A549 (cell line): ENCODE data around the gene STRN4. TPM values are rescaled to one million over a fixed set of nuclear protein-coding genes. Genes with fewer than 3 reads are reported as not detected.

Source experiments
- ATAC-seq, 2 experiments: fragments of 200-7000 bp in 1 of 2; fragments of >200 bp in 1 of 2; cut with Nextera tagmentation in 1 of 2; cut with Tn5 transposase in 1 of 2; 3 replicates each; pipeline versions ENCODE4 v1.8.0 to v1.9.1; 2018 to 2020; ENCODE audit warnings: mild to moderate bottlenecking in 1 of 2, moderate library complexity in 1 of 2
- CTCF ChIA-PET: fragments of 300-600 bp; sonication (Branson Sonifier 250); formaldehyde crosslinking; extraction: SDS; loops from one replicate; lab custom pipeline; 2021; ENCODE audit warnings: antibody characterized with exemption, inconsistent platforms; lab: Yijun Ruan, JAX
- POLR2A ChIA-PET: fragments of 350-600 bp; formaldehyde crosslinking; extraction: SDS; loops from one replicate; lab custom pipeline; 2021; ENCODE audit warnings: antibody characterized with exemption, inconsistent platforms; lab: Yijun Ruan, JAX
- DNase-seq, 2 experiments: peaks; one replicate each; pipeline versions ENCODE4 v3.0.0 to v3.0.0-alpha.2; 2011 to 2016; ENCODE audit warnings: low read depth in 1 of 2, low spot score in 1 of 2
- FAIRE-seq: peaks from 2 replicates; lab custom pipeline; 2011; peaks lifted over from hg19 to GRCh38; lab: Jason Lieb, UNC
- H3K27ac ChIP-seq, 2 experiments: fragments of >200 bp; sonication (Bioruptor Twin); formaldehyde crosslinking; 3 replicates each; pipeline ENCODE4 v1.5.1; 2016 to 2017
- H3K4me1 ChIP-seq: fragments of >200 bp; sonication (Bioruptor Twin); formaldehyde crosslinking; 3 replicates; pipeline ENCODE4 v1.6.1; 2016
- H3K4me2 ChIP-seq: fragments of >200 bp; sonication (Bioruptor Twin); formaldehyde crosslinking; 3 replicates; pipeline ENCODE4 v1.6.1; 2016
- H3K4me3 ChIP-seq: fragments of >200 bp; sonication (Bioruptor Twin); formaldehyde crosslinking; 3 replicates; pipeline ENCODE4 v1.5.1; 2016
- H3K9me3 ChIP-seq: fragments of >200 bp; sonication (Bioruptor Twin); formaldehyde crosslinking; 3 replicates; pipeline ENCODE4 v1.6.1; 2016
- CBX8 ChIP-seq: fragments of 200-600 bp; sonication (generic); IDR thresholded peaks from 2 replicates; pipeline ENCODE4 v1.6.1; 2016
- CEBPB ChIP-seq, 2 experiments: fragments of >200 bp in 1 of 2; sonication (Bioruptor Twin) in 1 of 2; formaldehyde crosslinking in 1 of 2; IDR thresholded peaks; 2 replicates each; pipeline ENCODE4 v1.6.1; 2012 to 2016
- CHD2 ChIP-seq: fragments of 150-350 bp; IDR thresholded peaks from 2 replicates; pipeline ENCODE4 v1.6.1; 2014; ENCODE audit warnings: low read length; ENCODE audit not compliant: partially characterized antibody
- ESRRA ChIP-seq: fragments of 150-350 bp; IDR thresholded peaks from 2 replicates; pipeline ENCODE4 v1.6.1; 2014; ENCODE audit warnings: mild to moderate bottlenecking, low read length, borderline replicate concordance
- FOSB ChIP-seq: fragments of 250-450 bp; sonication (Bioruptor Pico); IDR thresholded peaks from 2 replicates; pipeline ENCODE4 v1.5.0; 2020; ENCODE audit warnings: mild to moderate bottlenecking, moderate library complexity
- FOSL2 ChIP-seq, 2 experiments: fragments of 450-650 bp in 1 of 2; fragments of >200 bp in 1 of 2; sonication (Bioruptor Twin) in 1 of 2; formaldehyde crosslinking; IDR thresholded peaks; 2 replicates each; pipeline versions ENCODE4 v1.5.0 to v1.6.1; 2016 to 2020; ENCODE audit warnings: mild to moderate bottlenecking in 1 of 2, moderate library complexity in 1 of 2
- FOXS1 ChIP-seq: fragments of 250-450 bp; sonication (Bioruptor Pico); IDR thresholded peaks from 2 replicates; pipeline ENCODE4 v1.5.0; 2020; ENCODE audit warnings: mild to moderate bottlenecking, moderate library complexity
- HEYL ChIP-seq: fragments of 250-450 bp; sonication (Bioruptor Pico); IDR thresholded peaks from 2 replicates; pipeline ENCODE4 v1.8.0; 2021; ENCODE audit warnings: mild to moderate bottlenecking, moderate library complexity
- HOXA7 ChIP-seq: fragments of 250-450 bp; sonication (Bioruptor Pico); IDR thresholded peaks from 2 replicates; pipeline ENCODE4 v1.5.0; 2020; ENCODE audit warnings: mild to moderate bottlenecking, moderate library complexity
- HOXB13 ChIP-seq: fragments of 250-450 bp; sonication (Bioruptor Pico); IDR thresholded peaks from 2 replicates; pipeline ENCODE4 v1.5.0; 2020; ENCODE audit warnings: low read depth, mild to moderate bottlenecking, moderate library complexity
- JUN ChIP-seq, 2 experiments: fragments of >200 bp; sonication (Bioruptor Twin); formaldehyde crosslinking; IDR thresholded peaks; 2 replicates in 1 of 2; 3 replicates in 1 of 2; pipeline ENCODE4 v1.6.1; 2016 to 2017
- KDM5A ChIP-seq: fragments of 200-600 bp; sonication (generic); IDR thresholded peaks from 2 replicates; pipeline ENCODE4 v1.6.1; 2016; ENCODE audit warnings: antibody characterized with exemption, mild to moderate bottlenecking
- MAFK ChIP-seq: fragments of 450-650 bp; IDR thresholded peaks from 2 replicates; pipeline ENCODE4 v1.6.1; 2014; ENCODE audit not compliant: partially characterized antibody
- MAZ ChIP-seq: fragments of 150-350 bp; IDR thresholded peaks from 2 replicates; pipeline ENCODE4 v1.6.1; 2014; ENCODE audit warnings: antibody characterized with exemption, low read depth, low read length, borderline replicate concordance
- NFE2L2 ChIP-seq: fragments of 150-350 bp; conservative IDR thresholded peaks from 2 replicates; pipeline ENCODE4 v1.6.1; 2014; ENCODE audit warnings: low read length
- RAD21 ChIP-seq, 2 experiments: fragments of >200 bp in 1 of 2; sonication (Bioruptor Twin) in 1 of 2; formaldehyde crosslinking in 1 of 2; IDR thresholded peaks in 1 of 2; conservative IDR thresholded peaks in 1 of 2; 2 replicates in 1 of 2; 3 replicates in 1 of 2; pipeline ENCODE4 v1.6.1; 2012 to 2018; ENCODE audit warnings: inconsistent platforms in 1 of 2
- RFX5 ChIP-seq: fragments of 450-650 bp; IDR thresholded peaks from 2 replicates; pipeline ENCODE4 v1.7.1; 2014; ENCODE audit warnings: antibody characterized with exemption, mild to moderate bottlenecking, moderate library complexity
- RNF2 ChIP-seq: fragments of 200-600 bp; sonication (generic); IDR thresholded peaks from 2 replicates; pipeline ENCODE4 v1.6.1; 2016; ENCODE audit warnings: low read depth, mild to moderate bottlenecking, antibody characterized with exemption, moderate library complexity, borderline replicate concordance
- SREBF2 ChIP-seq: fragments of 450-650 bp; IDR thresholded peaks from 2 replicates; pipeline ENCODE4 v1.6.1; 2014; ENCODE audit warnings: mild to moderate bottlenecking, moderate library complexity
- TP53 ChIP-seq: fragments of 250-450 bp; sonication (Bioruptor Pico); IDR thresholded peaks from 2 replicates; pipeline ENCODE4 v1.5.0; 2021; ENCODE audit warnings: mild to moderate bottlenecking, moderate library complexity
- USF2 ChIP-seq: fragments of 450-650 bp; IDR thresholded peaks from 2 replicates; pipeline ENCODE4 v1.6.1; 2014; ENCODE audit warnings: antibody characterized with exemption
- ZSCAN20 ChIP-seq: fragments of 250-450 bp; sonication (Bioruptor Pico); IDR thresholded peaks from 2 replicates; pipeline ENCODE4 v1.8.0; 2022; ENCODE audit warnings: mild to moderate bottlenecking, moderate library complexity
- WGBS: methylation state at CpG from one replicate; pipeline ENCODE4 v1.1.6; 2017; ENCODE audit errors: missing lambda C conversion rate; 5-methylcytosine and 5-hydroxymethylcytosine counted together
- polyA plus RNA-seq, 4 experiments: library from polyadenylated mRNA; depleted of rRNA in 3 of 4; stranded (reverse); fragments of >200 nt; fragmentation: RNase III in 1 of 4; extraction: RNeasy Plus Mini Kit Qiagen cat#74134 plus additional on column Dnase treatment in 1 of 4; gene quantifications; 2 replicates in 3 of 4; 3 replicates in 1 of 4; pipeline ENCODE4 v1.2.3, GENCODE V29; 2011 to 2017
- TF ChIP-seq, protein P1 (sequence below): IDR thresholded peaks from 2 replicates; pipeline ENCODE4 v1.6.1; 2012; ENCODE audit warnings: low read depth, borderline replicate concordance

Gene STRN4
- polyA plus RNA-seq, 2 of the 4 experiments (the other 2 are of a cell fraction) = 62.8 to 70.0 TPM

DNA sequence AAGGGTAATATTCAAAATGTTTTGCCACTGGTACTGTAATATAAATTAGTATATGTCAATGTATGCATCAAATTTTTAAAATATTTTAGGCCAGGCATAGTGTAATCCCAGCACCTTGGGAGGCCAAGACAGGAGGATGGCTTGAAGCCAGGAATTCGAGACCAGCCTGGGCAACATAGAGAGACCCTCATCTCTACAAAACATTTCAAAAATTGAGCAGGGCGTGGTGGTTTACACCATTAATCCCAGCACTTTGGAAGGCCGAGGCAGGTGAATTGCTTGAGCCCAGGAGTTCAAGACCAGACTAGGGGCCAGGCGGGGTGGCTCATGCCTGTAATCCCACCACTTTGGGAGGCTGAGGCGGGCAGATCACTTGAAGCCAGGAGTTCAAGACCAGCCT, 14.1 kb upstream of the STRN4 start:
- H3K4me3 ChIP-seq = no peak overlapping the region
- ATAC-seq (no peak), DNase-seq (no peak), FAIRE-seq (no peak)
- no peaks in the 10 kb centered on the region for H3K9me3 ChIP-seq
- peaks cover 31% of the 10 kb centered on the region for H3K4me1 ChIP-seq
- TF ChIP-seq, protein P1, sequence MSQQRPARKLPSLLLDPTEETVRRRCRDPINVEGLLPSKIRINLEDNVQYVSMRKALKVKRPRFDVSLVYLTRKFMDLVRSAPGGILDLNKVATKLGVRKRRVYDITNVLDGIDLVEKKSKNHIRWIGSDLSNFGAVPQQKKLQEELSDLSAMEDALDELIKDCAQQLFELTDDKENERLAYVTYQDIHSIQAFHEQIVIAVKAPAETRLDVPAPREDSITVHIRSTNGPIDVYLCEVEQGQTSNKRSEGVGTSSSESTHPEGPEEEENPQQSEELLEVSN = no peak
- no peak for TF ChIP-seq HOXA7 (CRISPR knock-in tag)
- TF ChIP-seq CBX8 = no peak
- TF ChIP-seq FOSL2 (IDR thresholded peaks at IDR 0.05) = no peak
- TF ChIP-seq FOSL2 (CRISPR knock-in tag; IDR thresholded peaks at IDR 0.05) = no peak
- TF ChIP-seq CHD2 = no peak
- TF ChIP-seq SREBF2 = no peak
- TF ChIP-seq JUN (IDR thresholded peaks at IDR 0.05) = 0 out of 5 replicates have a peak, but pooled peaks of 1 of the 2 experiments have one; percentile 8
- TF ChIP-seq RAD21 (conservative IDR thresholded peaks at IDR 0.05 in 1 of 2, IDR thresholded peaks at IDR 0.05 in 1 of 2) = no peak
- TF ChIP-seq HOXB13 (CRISPR knock-in tag) = peak; percentile 12; the same call in 1 of the 2 replicates
- ChIA-PET CTCF (interaction anchor here (0.7 to 28.2 kb wide), 4 partner anchors 12 to 231 kb away, joined by 3 to 1222 read pairs (median 6); partner anchors contain the start of gene AP2S1), POLR2A (interaction anchor here (1.7 kb wide), 1 partner anchor 28 kb away, joined by 4 read pairs; the partner anchor contains the start of gene SLC1A5)
- H3K27ac ChIP-seq = peak overlapping the region; percentile 14 to 70; a peak in 3 of 6 replicates
- H3K4me2 ChIP-seq = peak overlapping the region; percentile 19; the same call in 1 of the 3 replicates
- WGBS = 82% methylated on average over 5 of the region's 5 CpGs

- H3K4me3 ChIP-seq = no peak overlapping the region
- 0 out of 5 replicates have a peak, but pooled peaks have one; percentile 12 to 20 for TF ChIP-seq JUN (IDR thresholded peaks at IDR 0.05)
- no peak for TF ChIP-seq MAZ
- peak; percentile 92 for TF ChIP-seq NFE2L2
- peak; percentile 18 to 57; a peak in 1 of 4 replicates for TF ChIP-seq CEBPB (IDR thresholded peaks at IDR 0.05)
- TF ChIP-seq MAFK = peak; percentile 75
- TF ChIP-seq RNF2 = no peak
- no peak for TF ChIP-seq RFX5
- DNase-seq (peak in 1 of 2 experiments; percentile 86), FAIRE-seq (peak; percentile 51), ATAC-seq (peak; percentile 47 to 69; a peak in 3 of 6 replicates)
- CTCF ChIA-PET = interaction anchor here (0.7 to 28.2 kb wide), 5 partner anchors 11 to 232 kb away, joined by 3 to 1222 read pairs (median 6); partner anchors contain the start of gene AP2S1
- POLR2A ChIA-PET = interaction anchor here (1.7 kb wide), 1 partner anchor 29 kb away, joined by 4 read pairs; the partner anchor contains the start of gene SLC1A5
- H3K27ac ChIP-seq = peak overlapping the region; percentile 27 to 70; a peak in 5 of 6 replicates
- peaks cover 26% of the 10 kb centered on the region for H3K4me1 ChIP-seq
- no peaks in the 10 kb centered on the region for H3K9me3 ChIP-seq
- peak overlapping the region; percentile 19; the same call in 2 of the 3 replicates for H3K4me2 ChIP-seq
- WGBS = 58% methylated on average over 7 of the region's 7 CpGs
These were observed 13.6 kb upstream of the STRN4 start for GRCh38 chr19:46759817-46760333.

GRCh38 chr19:46759206-46759605, 13.0 kb upstream of the STRN4 start:
- no peak for FAIRE-seq
- Histone ChIP-seq H3K27ac (peak overlapping the region; percentile 27 to 70; a peak in 5 of 6 replicates), H3K4me3 (no peak overlapping the region), H3K9me3 (no peaks in the 10 kb centered on the region), H3K4me1 (peaks cover 21% of the 10 kb centered on the region), H3K4me2 (no peak overlapping the region)
- CTCF ChIA-PET = interaction anchor here (1.7 to 28.2 kb wide), 6 partner anchors 10 to 231 kb away, joined by 8 to 1222 read pairs (median 22); partner anchors contain the start of gene AP2S1
- ATAC-seq = no peak
- no peak for TF ChIP-seq ZSCAN20 (CRISPR knock-in tag)
- TF ChIP-seq JUN (IDR thresholded peaks at IDR 0.05) = no peak
- no peak for TF ChIP-seq FOSB
- no peak for TF ChIP-seq MAFK
- TF ChIP-seq ESRRA = no peak
- TF ChIP-seq RAD21 (conservative IDR thresholded peaks at IDR 0.05 in 1 of 2, IDR thresholded peaks at IDR 0.05 in 1 of 2) = no peak
- no peak for TF ChIP-seq TP53 (CRISPR knock-in tag)
- TF ChIP-seq FOXS1 (CRISPR knock-in tag) = no peak
- TF ChIP-seq KDM5A = no peak
- TF ChIP-seq HEYL = no peak
- TF ChIP-seq USF2 = no peak
- 90% methylated on average over 6 of the region's 6 CpGs for WGBS
- no peak for DNase-seq
- POLR2A ChIA-PET = interaction anchor here (1.7 kb wide), 1 partner anchor 29 kb away, joined by 4 read pairs; the partner anchor contains the start of gene SLC1A5
